ENCODE results near the gene MEGF6.

The MEGF6 gene

GRCh38 chr1:3483801-3484444 is 127.4 kb downstream of the MEGF6 start:
- DNase-seq (ENCODE audit: extremely low read depth, low read depth): no peak
- TF ChIP-seq CTCF (IDR thresholded peaks at IDR 0.05; ENCODE audit: low read depth, low read length): peak; percentile 81

- no peak for DNase-seq (ENCODE audit: extremely low read depth, low read depth)
- TF ChIP-seq CTCF (IDR thresholded peaks at IDR 0.05; ENCODE audit: low read depth, low read length): no peak
These were observed 127.9 kb downstream of the MEGF6 start for GRCh38 chr1:3483380-3483779.

GRCh38 chr1:3482378-3482849 is 128.9 kb downstream of the MEGF6 start:
- DNase-seq (ENCODE audit: extremely low read depth, low read depth): no peak

GRCh38 chr1:3481836-3482375 is 129.4 kb downstream of the MEGF6 start:
- no peak for TF ChIP-seq CTCF (IDR thresholded peaks at IDR 0.05; ENCODE audit: low read depth, low read length)
- no peak for DNase-seq (ENCODE audit: extremely low read depth, low read depth)

More at GRCh38 chr1:3482378-3482849, 128.9 kb downstream of the MEGF6 start:
- no peak; the same call in none of the 2 replicates for TF ChIP-seq CTCF (IDR thresholded peaks at IDR 0.05; ENCODE audit: low read depth, low read length)

GRCh38 chr1:3481046-3481445 is 130.3 kb downstream of the MEGF6 start:
- TF ChIP-seq CTCF (IDR thresholded peaks at IDR 0.05; ENCODE audit: low read depth, low read length): no peak
- DNase-seq (ENCODE audit: extremely low read depth, low read depth): no peak

GRCh38 chr1:3480369-3480719 is 131.0 kb downstream of the MEGF6 start:
- no peak for TF ChIP-seq CTCF (IDR thresholded peaks at IDR 0.05; ENCODE audit: low read depth, low read length)
- DNase-seq (ENCODE audit: extremely low read depth, low read depth): no peak

GRCh38 chr1:3479511-3480368 is 131.6 kb downstream of the MEGF6 start:
- DNase-seq (ENCODE audit: extremely low read depth, low read depth): no peak
- TF ChIP-seq CTCF (IDR thresholded peaks at IDR 0.05; ENCODE audit: low read depth, low read length): no peak
